ENCODE measurements around the gene VEPH1.

GRCh38 chr3:157460253-157460652 lies 43.0 kb downstream of the VEPH1 start:
- TF ChIP-seq CTCF (IDR thresholded peaks at IDR 0.05; ENCODE audit: low read depth, low read length, poor library complexity, severe bottlenecking) = no peak
- TF ChIP-seq EZH2phosphoT487 (IDR thresholded peaks at IDR 0.05; ENCODE audit: borderline replicate concordance, low read length) = no peak

Data from DOHH2 (cell line).